NAMALWA (cell line): ENCODE results near the gene STYXL1.
"Not testable (repeated sequence)": the region's sequence is repeated elsewhere in the genome, so short reads cannot be mapped to it uniquely, and the experiment has no call there.

Experiments
- DNase-seq: peaks from one replicate; pipeline ENCODE4 v3.0.0-alpha.2; 2015; ENCODE audit warnings: low spot score

STYXL1 gene

DNA sequence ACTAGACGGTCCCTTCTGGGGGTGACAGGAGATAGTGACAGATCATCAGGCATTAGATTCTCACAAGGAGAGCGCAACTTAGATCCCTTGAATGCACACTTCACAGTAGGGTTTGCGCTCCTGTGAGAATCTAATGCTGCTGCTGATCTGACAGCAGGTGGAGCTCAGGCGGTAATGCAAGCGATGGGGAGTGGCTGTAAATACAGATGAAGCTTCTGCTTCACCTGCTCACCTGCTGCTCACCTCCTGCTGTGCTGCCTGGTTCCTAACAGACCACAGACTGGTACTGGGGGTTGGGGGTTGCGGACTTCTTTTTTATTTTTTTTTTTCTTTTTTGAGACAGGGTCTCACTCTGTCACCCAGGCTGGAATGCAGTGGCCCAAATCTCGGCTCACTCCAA lies 18.1 kb downstream of the STYXL1 start:
- DNase-seq: not testable (repeated sequence)

- no peak for DNase-seq
Observed at GRCh38 chr7:76023002-76023401, 24.8 kb downstream of the STYXL1 start.

GRCh38 chr7:76022026-76022780 lies 25.6 kb downstream of the STYXL1 start:
- no peak for DNase-seq

DNA sequence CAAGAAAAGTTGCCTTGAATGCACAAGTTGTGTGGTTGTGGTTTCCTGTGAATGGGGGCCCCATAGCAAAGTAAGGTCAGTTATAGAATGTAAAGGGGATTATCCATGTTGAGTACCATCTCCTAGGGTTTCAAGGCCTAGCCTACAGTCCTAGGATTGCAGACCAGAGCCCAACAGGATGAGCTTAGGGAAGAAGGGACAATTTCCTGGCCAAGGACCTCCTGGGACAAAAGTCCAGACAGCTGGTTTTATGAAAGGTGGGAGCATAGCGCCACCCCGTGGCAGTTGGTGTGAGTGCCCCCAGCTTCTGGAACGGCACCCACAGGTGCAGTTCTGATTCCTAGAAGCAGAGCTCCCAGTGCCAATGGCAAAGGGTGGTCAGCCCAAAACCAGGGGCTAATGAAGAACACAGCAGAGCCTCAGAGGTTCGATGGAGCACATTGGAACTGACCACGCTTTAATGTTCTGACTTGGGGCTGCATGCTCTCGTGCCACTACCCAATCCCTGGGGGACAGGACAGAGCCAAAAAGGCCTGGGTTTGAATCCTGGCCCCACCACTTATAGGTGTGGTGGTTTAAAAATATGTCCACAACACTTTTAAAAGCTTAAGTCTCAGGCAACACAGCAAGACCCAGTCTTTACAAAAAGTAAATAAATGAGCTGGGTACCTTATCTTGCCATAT lies 27.6 kb downstream of the STYXL1 start:
- DNase-seq: peak; percentile 81

- not testable (repeated sequence) for DNase-seq
Observed at GRCh38 chr7:76018520-76018919, 29.3 kb downstream of the STYXL1 start.

DNA sequence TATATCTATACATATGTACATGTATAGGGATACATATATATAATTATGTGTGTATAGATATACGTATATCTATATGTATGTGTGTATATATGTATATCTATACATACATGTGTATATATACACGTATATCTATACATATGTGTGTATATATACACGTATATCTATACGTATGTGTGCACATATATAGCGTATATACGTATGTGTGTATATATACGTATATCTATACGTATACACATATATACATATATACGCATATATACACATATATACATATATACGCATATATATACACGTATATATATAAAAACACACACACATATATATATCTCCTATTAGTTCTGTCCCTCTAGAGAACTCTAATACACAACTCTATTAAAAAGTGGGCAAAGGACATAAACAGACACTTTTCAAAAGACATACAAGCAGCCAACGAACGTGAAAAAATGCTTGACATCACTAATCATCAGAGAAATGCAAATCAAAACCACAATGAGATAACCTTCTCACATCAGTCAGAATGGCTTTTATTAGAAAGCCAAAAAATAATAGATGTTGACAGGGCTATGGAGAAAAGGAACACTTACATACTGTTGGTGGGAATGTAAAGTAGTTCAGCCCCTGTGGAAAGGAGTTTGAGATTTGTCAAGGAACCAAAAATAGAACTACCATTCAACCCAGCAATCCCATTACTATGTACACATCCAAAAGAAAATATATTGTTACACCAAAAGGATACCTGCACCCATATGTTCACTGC lies 31.4 kb downstream of the STYXL1 start:
- no peak for DNase-seq

DNA sequence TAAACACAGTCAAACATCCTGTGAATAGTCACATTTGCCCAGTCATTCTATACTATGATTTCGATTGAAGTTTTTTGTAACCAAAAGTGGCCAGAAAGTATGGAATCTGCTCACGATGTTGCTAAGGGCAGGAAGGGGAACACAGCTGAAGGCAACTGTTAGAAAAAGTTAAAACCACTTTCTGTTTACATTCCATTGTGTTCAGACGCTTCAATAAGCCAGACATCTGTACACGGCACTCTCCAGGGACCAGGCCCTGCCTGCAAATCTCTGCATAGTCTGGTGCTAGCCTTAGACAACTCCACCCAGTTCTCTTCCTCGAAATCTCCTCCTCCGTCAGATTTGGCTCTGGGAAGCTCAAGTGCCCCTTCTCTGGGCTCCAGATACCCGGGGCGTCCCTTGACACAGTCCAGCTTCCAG lies 36.3 kb downstream of the STYXL1 start:
- DNase-seq: peak; percentile 45

GRCh38 chr7:76009672-76010600 lies 37.9 kb downstream of the STYXL1 start:
- DNase-seq: no peak

DNA sequence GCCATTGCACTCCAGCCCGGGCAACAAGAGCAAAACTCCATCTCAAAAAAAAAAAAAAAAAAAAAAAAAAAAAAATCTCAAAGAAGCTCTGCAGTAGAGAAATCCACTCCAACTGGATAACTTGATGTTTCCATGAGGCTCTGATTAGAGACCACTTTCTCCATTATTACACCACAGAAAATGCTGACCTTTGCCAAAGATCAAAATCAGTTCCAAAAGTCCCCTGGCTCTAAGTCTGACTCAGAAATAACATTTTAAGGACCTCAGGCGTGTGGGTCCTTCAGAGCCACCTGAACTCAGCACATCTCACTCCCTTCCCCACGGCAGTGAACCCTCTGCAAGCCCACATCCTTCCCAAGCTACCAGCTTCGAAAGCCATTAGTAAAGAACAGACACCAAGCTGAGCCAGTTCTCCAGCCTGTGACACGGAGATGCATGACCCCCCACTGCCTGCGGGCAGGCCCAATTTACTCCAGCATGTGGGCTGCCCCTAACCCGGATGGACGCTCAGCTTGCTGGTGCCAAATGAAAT lies 39.6 kb downstream of the STYXL1 start:
- no peak for DNase-seq

DNA sequence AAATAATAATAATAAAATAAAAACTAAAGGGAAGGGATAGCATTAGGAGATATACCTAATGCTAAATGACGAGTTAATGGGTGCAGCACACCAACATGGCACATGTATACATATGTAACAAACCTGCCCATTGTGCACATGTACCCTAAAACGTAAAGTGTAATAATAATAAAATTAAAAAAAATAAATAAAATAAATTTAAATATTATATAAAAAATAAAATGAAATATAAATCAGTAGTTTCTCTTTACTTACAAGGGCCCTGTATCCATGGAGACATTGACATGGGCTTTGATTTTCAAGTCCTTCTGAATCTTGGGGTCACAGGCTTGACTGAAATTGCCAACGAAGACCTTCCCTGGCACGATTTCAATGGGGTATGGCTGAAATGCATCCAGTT lies 42.8 kb downstream of the STYXL1 start:
- not testable (repeated sequence) for DNase-seq

GRCh38 chr7:76003351-76003750 lies 44.4 kb downstream of the STYXL1 start:
- DNase-seq: no peak

DNA sequence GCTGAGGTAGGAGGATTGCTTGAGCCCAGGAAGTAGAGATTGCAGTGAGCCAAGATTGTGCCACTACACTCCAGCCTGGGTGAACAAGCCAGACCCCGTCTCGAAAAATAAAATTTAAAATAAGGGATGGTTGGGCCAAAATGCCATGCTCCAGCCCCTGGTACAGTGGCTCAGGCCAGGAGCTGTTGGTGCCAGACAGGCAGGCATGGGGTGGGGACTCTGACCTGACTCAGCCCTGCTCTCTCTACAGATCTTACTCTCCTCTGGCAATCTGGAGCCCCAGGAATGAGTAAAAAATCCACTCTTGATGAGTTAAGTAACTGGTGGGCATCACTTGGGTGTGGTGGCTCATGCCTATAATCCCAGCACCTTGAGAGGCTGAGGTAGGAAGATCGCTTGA lies 45.0 kb downstream of the STYXL1 start:
- DNase-seq: no peak

DNA sequence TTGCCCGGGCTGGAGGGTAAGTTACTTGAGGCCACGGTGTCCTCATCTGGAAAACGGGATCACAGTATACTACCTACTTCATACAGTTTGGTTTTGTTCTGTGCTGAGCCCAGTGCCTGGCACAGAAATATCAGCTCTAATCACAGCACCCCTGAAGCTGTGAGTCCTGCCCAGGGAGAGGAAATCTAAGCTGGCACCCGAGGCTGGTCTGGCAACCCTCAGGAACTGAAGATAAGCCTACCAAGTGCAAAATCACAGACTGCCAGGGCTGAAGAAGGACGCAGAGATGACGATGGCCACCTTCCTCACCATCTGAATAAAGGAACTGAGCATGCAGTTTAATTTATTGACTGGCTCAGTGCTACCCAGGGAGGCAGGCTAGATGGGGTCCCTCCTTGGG lies 45.7 kb downstream of the STYXL1 start:
- no peak for DNase-seq

- no peak for DNase-seq
Observed at GRCh38 chr7:76000566-76000965, 47.2 kb downstream of the STYXL1 start.

DNA sequence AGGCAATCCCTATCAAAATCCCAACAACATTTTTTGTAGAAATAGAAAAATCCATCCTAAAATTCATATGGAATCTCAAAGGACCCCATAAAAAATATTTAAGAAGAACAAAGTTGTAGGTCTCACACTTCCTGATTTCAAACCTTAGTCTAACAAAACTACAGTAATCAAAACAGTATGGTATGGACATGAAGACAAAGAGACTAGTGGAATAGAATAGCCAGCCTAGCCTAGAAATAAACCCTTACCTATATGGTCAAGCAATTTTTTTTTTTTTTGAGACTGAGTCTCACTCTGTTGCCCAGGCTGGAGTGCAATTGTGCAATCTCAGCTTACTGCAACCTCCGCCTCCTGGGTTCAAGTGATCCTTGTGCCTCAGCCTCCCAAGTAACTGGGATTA lies 49.8 kb downstream of the STYXL1 start:
- no peak for DNase-seq

- no peak for DNase-seq
Observed at GRCh38 chr7:75996476-75996875, 51.3 kb downstream of the STYXL1 start.

- DNase-seq: no peak
Observed at GRCh38 chr7:75995996-75996395, 51.8 kb downstream of the STYXL1 start.

GRCh38 chr7:75995052-75995471 lies 52.7 kb downstream of the STYXL1 start:
- DNase-seq: no peak

GRCh38 chr7:75994388-75995051 lies 53.3 kb downstream of the STYXL1 start, which contains the start of gene TMEM120A:
Gene TMEM120A, minus strand, starts transcription at chr7:75994595. Its CDS starts 25 bp downstream, at chr7:75994570.
- DNase-seq: peak; percentile 96

GRCh38 chr7:75993689-75994387 lies 54.0 kb downstream of the STYXL1 start:
- DNase-seq: no peak
